ENCODE results near the gene SRPK2.

- no peak for TF ChIP-seq CTCF (IDR thresholded peaks at IDR 0.05)
- TF ChIP-seq POLR2A (IDR thresholded peaks at IDR 0.05), result no peak
Observed at GRCh38 chr7:105118612-105119600, 269.8 kb downstream of the SRPK2 start.

All from ovary (tissue), 3 donors.